Testis (tissue), 3 donors: ENCODE results near the gene GGT5. TPM values are rescaled to one million over a fixed set of nuclear protein-coding genes. Genes with fewer than 3 reads are reported as not detected.

Experiments
- DNase-seq: peaks from one replicate; pipeline ENCODE4 v3.0.0-alpha.2; 2019
- H3K27ac ChIP-seq, 2 donors: fragments of 200-600 bp; sonication (generic); one replicate each; pipeline ENCODE4 v1.5.1; 2019
- H3K27me3 ChIP-seq: fragments of 200-600 bp; sonication (generic); one replicate; pipeline ENCODE4 v1.5.1; 2019
- H3K36me3 ChIP-seq: fragments of 200-600 bp; sonication (generic); one replicate; pipeline ENCODE4 v1.5.1; 2017; ENCODE audit warnings: low read depth; ENCODE audit errors: missing control alignments
- H3K4me1 ChIP-seq: fragments of 200-600 bp; sonication (generic); one replicate; pipeline ENCODE4 v1.5.1; 2019
- H3K4me3 ChIP-seq, 2 donors: fragments of 200-600 bp; sonication (generic); one replicate each; pipeline ENCODE4 v1.5.1; 2017 to 2019
- H3K9me3 ChIP-seq: fragments of 200-600 bp; sonication (generic); one replicate; pipeline ENCODE4 v1.5.1; 2017
- POLR2A ChIP-seq: fragments of 450-650 bp; IDR thresholded peaks from one replicate; pipeline ENCODE4 v1.6.1; 2017; ENCODE audit warnings: antibody characterized with exemption, mild to moderate bottlenecking, moderate library complexity
- WGBS, 2 donors: methylation state at CpG; one replicate each; pipeline ENCODE4 v1.1.5; 2018; 5-methylcytosine and 5-hydroxymethylcytosine counted together
- intact Hi-C: fragments of 100-400 bp; cut with DNase I; formaldehyde crosslinking; loops from one replicate; pipeline ENCODE4 v1.15.1; 2023; ENCODE audit warnings: low total_unique reads
- polyA plus RNA-seq: library from polyadenylated mRNA; stranded (reverse); fragments of 350-450 nt; fragmentation: Illumina TruSeq; extraction: RNeasy Lipid Tissue Mini Kit (QIAGEN cat#74804); gene quantifications from one replicate; pipeline ENCODE4 v1.2.3, GENCODE V29; 2014; ENCODE audit warnings: low read depth, low replicate concordance; ENCODE audit not compliant: insufficient read depth
- total RNA-seq, 2 donors: library from RNA; depleted of rRNA; stranded (reverse); fragments of >200 nt; gene quantifications; one replicate each; pipeline ENCODE4 v1.2.3, GENCODE V29; 2016
- TF ChIP-seq, protein P1 (sequence below), 3 experiments: fragments of 450-650 bp in 2 of 3; fragments of 200-600 bp in 1 of 3; sonication (generic) in 1 of 3; IDR thresholded peaks; one replicate each; pipeline ENCODE4 v1.5.1; 2016 to 2019; ENCODE audit warnings: antibody characterized with exemption in 3 of 3, mild to moderate bottlenecking in 2 of 3, moderate library complexity in 1 of 3

Gene GGT5
- total and polyA plus RNA-seq, 3 donors from 2014 or later = 15.0 to 27.1 (median 22.9) TPM

DNA sequence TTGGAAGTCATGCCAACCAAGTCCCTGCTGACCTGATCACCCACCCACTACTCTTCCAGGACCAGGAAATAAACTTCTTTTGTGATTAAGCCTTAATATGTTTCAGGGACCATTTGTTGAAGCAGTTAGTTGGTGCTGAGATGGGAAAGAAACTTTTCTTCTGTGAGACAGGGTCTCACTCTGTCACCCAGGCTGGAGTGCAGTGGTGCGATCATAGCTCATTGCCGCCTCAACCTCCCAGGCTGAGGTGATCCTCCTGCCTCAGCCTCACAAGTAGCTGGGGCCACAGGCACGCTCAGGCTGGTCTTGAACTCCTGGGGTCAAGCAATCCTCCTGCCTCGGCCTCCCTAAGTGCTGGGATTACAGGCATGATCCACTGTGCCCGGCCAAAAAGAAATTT is 53.0 kb downstream of the GGT5 start:
- intact Hi-C loops = no loop called here
- TF ChIP-seq, protein P1, sequence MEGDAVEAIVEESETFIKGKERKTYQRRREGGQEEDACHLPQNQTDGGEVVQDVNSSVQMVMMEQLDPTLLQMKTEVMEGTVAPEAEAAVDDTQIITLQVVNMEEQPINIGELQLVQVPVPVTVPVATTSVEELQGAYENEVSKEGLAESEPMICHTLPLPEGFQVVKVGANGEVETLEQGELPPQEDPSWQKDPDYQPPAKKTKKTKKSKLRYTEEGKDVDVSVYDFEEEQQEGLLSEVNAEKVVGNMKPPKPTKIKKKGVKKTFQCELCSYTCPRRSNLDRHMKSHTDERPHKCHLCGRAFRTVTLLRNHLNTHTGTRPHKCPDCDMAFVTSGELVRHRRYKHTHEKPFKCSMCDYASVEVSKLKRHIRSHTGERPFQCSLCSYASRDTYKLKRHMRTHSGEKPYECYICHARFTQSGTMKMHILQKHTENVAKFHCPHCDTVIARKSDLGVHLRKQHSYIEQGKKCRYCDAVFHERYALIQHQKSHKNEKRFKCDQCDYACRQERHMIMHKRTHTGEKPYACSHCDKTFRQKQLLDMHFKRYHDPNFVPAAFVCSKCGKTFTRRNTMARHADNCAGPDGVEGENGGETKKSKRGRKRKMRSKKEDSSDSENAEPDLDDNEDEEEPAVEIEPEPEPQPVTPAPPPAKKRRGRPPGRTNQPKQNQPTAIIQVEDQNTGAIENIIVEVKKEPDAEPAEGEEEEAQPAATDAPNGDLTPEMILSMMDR (IDR thresholded peaks at IDR 0.05) = no peak
- TF ChIP-seq POLR2A = no peak
- 93 to 100% methylated on average over 1 to 5 of the region's 5 CpGs for WGBS, 2 donors
- H3K36me3 ChIP-seq = no peaks in the 10 kb centered on the region
- no peaks in the 10 kb centered on the region for H3K27me3 ChIP-seq
- no peak overlapping the region for H3K4me3 ChIP-seq
- no peaks in the 10 kb centered on the region for H3K9me3 ChIP-seq
- DNase-seq = no peak
- no peak overlapping the region for H3K27ac ChIP-seq
- peaks cover 11% of the 10 kb centered on the region for H3K4me1 ChIP-seq

DNA sequence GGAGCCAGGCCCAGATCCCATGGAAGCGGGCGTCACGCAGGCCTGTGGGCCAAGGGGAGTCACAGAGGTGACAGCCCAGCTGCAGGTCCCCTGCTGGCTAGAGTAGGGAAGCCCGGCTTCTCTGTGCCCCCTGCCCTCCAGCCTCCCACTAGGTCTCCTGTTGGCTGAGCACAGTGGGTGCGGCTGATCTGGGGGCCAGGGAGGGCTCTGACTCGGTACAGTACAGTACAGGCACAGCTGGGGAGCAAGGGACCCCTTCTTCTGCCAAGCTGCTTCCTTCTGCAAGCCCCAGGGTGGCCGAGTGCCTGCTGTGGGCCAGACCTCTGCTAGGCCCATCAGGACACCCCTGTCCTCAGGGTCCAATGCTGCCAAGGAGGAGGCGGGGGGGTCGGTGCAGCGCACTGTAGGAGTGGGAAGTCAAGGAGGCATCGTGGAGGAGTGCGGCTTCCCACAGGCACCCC is 53.5 kb downstream of the GGT5 start:
- no peaks in the 10 kb centered on the region for H3K27me3 ChIP-seq
- no peak overlapping the region for H3K4me3 ChIP-seq
- H3K36me3 ChIP-seq = no peaks in the 10 kb centered on the region
- intact Hi-C loops = no loop called here
- no peak overlapping the region for H3K27ac ChIP-seq
- WGBS, 2 donors = 82 to 95% methylated on average over 4 to 12 of the region's 12 CpGs
- no peaks in the 10 kb centered on the region for H3K9me3 ChIP-seq
- DNase-seq = no peak
- TF ChIP-seq POLR2A = no peak
- TF ChIP-seq, protein P1 (IDR thresholded peaks at IDR 0.05) = no peak
- H3K4me1 ChIP-seq = peaks cover 11% of the 10 kb centered on the region

DNA sequence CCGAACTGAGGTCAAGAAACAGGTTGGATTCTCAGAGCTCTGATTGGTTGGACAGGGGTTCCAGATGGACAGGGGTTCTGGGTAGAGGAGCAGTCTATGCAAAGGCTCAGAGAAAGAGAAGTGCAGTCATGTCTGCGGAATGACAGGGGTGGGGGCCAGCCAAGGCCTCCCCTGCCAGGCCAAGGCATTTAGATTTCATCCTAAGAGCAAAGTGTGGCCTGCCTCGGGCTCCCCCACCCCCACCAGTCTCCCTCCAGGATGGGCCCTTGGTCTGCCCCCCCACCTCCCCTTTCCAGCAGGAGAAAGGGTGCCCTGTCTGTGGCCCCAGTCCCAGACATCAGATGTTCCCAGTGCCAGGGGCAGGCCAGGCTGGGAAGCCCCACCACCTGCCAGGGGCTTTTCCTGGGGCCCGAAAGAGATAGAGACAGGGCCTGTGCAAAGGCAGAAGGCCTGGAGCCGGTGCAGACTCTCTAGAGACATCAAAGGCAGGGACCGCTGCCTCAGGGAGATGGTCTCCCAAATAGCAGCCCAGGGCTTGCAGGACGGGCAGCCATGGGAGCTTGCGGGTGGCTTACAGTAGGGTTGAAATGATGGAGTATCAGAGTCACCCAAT is 54.2 kb downstream of the GGT5 start:
- H3K4me3 ChIP-seq = no peak overlapping the region
- DNase-seq = no peak
- no peaks in the 10 kb centered on the region for H3K9me3 ChIP-seq
- TF ChIP-seq POLR2A = no peak
- TF ChIP-seq, protein P1 (IDR thresholded peaks at IDR 0.05) = no peak
- no peaks in the 10 kb centered on the region for H3K27me3 ChIP-seq
- no peak overlapping the region for H3K27ac ChIP-seq
- intact Hi-C loops = no loop called here
- H3K36me3 ChIP-seq = no peaks in the 10 kb centered on the region
- peaks cover 11% of the 10 kb centered on the region for H3K4me1 ChIP-seq
- 91 to 96% methylated on average over 6 to 8 of the region's 8 CpGs for WGBS, 2 donors

DNA sequence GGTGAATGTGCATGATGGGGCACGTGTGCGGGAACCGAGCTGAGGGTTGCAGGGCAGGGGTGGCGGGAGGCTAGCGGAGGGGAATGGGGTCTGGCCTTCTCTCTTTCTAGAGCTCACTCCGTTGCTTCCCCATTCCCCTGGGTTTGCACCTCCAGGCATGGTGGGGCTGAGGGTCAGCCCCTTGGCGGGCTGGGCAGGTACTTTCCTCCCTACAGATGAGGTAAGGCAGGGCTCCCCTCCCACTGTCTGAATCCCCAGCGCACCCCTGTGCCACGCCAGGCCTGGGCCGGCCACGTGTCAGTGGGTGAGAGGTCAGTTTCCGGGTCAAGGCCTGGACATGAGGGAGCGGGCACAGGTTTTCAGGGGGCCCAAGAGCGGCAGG is 54.7 kb downstream of the GGT5 start:
- H3K36me3 ChIP-seq = no peaks in the 10 kb centered on the region
- DNase-seq = no peak
- H3K4me1 ChIP-seq = peaks cover 11% of the 10 kb centered on the region
- H3K27ac ChIP-seq = no peak overlapping the region
- no peak overlapping the region for H3K4me3 ChIP-seq
- intact Hi-C loops = no loop called here
- WGBS, 2 donors = 85 to 90% methylated on average over 9 to 14 of the region's 14 CpGs
- TF ChIP-seq POLR2A = no peak
- TF ChIP-seq, protein P1 (IDR thresholded peaks at IDR 0.05) = no peak
- no peaks in the 10 kb centered on the region for H3K27me3 ChIP-seq
- no peaks in the 10 kb centered on the region for H3K9me3 ChIP-seq
